ENCODE measurements around the gene STAT1.

The STAT1 gene

GRCh38 chr2:191013932-191014652 is at the start of gene STAT1:
Gene STAT1 (minus strand): TSS chr2:191014171. CDS start chr2:191010003, 4,168 bp downstream.
- FAIRE-seq, result no peak

GRCh38 chr2:191063584-191063983 is 49.6 kb upstream of the STAT1 start:
- no peak for FAIRE-seq

GRCh38 chr2:191061381-191061980 is 47.5 kb upstream of the STAT1 start:
- no peak for FAIRE-seq

- FAIRE-seq, result no peak
These were observed 45.3 kb upstream of the STAT1 start for GRCh38 chr2:191059308-191059707.

- no peak for FAIRE-seq
These were observed 42.3 kb upstream of the STAT1 start for GRCh38 chr2:191056228-191056627.

- FAIRE-seq, result no peak
These were observed 39.3 kb upstream of the STAT1 start for GRCh38 chr2:191053256-191053655.

- peak; percentile 100 for FAIRE-seq
These were observed 38.1 kb upstream of the STAT1 start for GRCh38 chr2:191051825-191052778.

GRCh38 chr2:191051177-191051576 is 37.2 kb upstream of the STAT1 start:
- no peak for FAIRE-seq

GRCh38 chr2:191050640-191050987 is 36.6 kb upstream of the STAT1 start:
- FAIRE-seq, result no peak

GRCh38 chr2:191049728-191050639 is 36.0 kb upstream of the STAT1 start:
- peak; percentile 89 for FAIRE-seq

GRCh38 chr2:191048073-191048472 is 34.1 kb upstream of the STAT1 start:
- no peak for FAIRE-seq

- no peak for FAIRE-seq
These were observed 31.2 kb upstream of the STAT1 start for GRCh38 chr2:191045141-191045540.

GRCh38 chr2:191043438-191043837 is 29.5 kb upstream of the STAT1 start:
- FAIRE-seq, result no peak

GRCh38 chr2:191041418-191042161 is 27.6 kb upstream of the STAT1 start:
- no peak for FAIRE-seq

- no peak for FAIRE-seq
These were observed 25.6 kb upstream of the STAT1 start for GRCh38 chr2:191039616-191040015.

GRCh38 chr2:191038741-191039140 is 24.8 kb upstream of the STAT1 start:
- no peak for FAIRE-seq

GRCh38 chr2:191038241-191038725 is 24.3 kb upstream of the STAT1 start:
- FAIRE-seq, result peak; percentile 21

- no peak for FAIRE-seq
These were observed 23.4 kb upstream of the STAT1 start for GRCh38 chr2:191037351-191037750.

- no peak for FAIRE-seq
These were observed 22.4 kb upstream of the STAT1 start for GRCh38 chr2:191036363-191036762.

GRCh38 chr2:191032588-191033429 is 18.8 kb upstream of the STAT1 start:
- no peak for FAIRE-seq

GRCh38 chr2:191031256-191031655 is 17.3 kb upstream of the STAT1 start:
- no peak for FAIRE-seq
